A673 (cell line): ENCODE data around the gene NCAPD3. TPM values are rescaled to one million over a fixed set of nuclear protein-coding genes. Genes with fewer than 3 reads are reported as not detected.

ENCODE experiments used
- BruUV-seq: library from RNA; stranded (reverse); fragments of 400-500 nt; replicated peaks from 2 replicates; lab custom pipeline; 2021; lab: Mats Ljungman, UMichigan
- CTCF ChIA-PET: fragments of 300-600 bp; sonication (Branson Sonifier 250); formaldehyde crosslinking; loops from one replicate; lab custom pipeline; 2022; ENCODE audit warnings: antibody characterized with exemption; lab: Charles Lee
- POLR2A ChIA-PET: fragments of 300-600 bp; sonication (Branson Sonifier 250); formaldehyde crosslinking; loops from one replicate; lab custom pipeline; 2022; ENCODE audit warnings: antibody characterized with exemption; ENCODE audit not compliant: low non-redundant PET; lab: Charles Lee
- DNase-seq: peaks from one replicate; pipeline ENCODE4 v3.0.0-alpha.2; 2015; ENCODE audit warnings: low spot score
- H3K27ac ChIP-seq: fragments of 200-600 bp; sonication (generic); 2 replicates; pipeline ENCODE4 v1.5.1; 2016; ENCODE audit warnings: mixed run types, low read depth, mild to moderate bottlenecking, mixed read lengths, antibody characterized with exemption, low read length; ENCODE audit not compliant: poor library complexity, severe bottlenecking
- H3K27me3 ChIP-seq: fragments of 200-600 bp; sonication (generic); replicated peaks from 2 replicates; pipeline ENCODE4 v1.6.1; 2017; ENCODE audit warnings: mixed run types, low read depth, mild to moderate bottlenecking, mixed read lengths, antibody characterized with exemption, low read length; ENCODE audit not compliant: insufficient read depth, poor library complexity
- H3K36me3 ChIP-seq: fragments of 200-600 bp; sonication (generic); 2 replicates; pipeline ENCODE4 v1.6.1; 2016; ENCODE audit warnings: mixed run types, mild to moderate bottlenecking, mixed read lengths, antibody characterized with exemption, low read length; ENCODE audit not compliant: insufficient read depth, poor library complexity, severe bottlenecking
- H3K4me1 ChIP-seq: fragments of 200-600 bp; sonication (generic); 2 replicates; pipeline ENCODE4 v1.6.1; 2017; ENCODE audit warnings: mixed run types, mild to moderate bottlenecking, mixed read lengths, antibody characterized with exemption, low read length; ENCODE audit not compliant: insufficient read depth, poor library complexity, severe bottlenecking
- H3K4me3 ChIP-seq: fragments of 200-600 bp; sonication (generic); 2 replicates; pipeline ENCODE4 v1.5.1; 2016; ENCODE audit warnings: low read depth, mixed run types, mild to moderate bottlenecking, mixed read lengths, low read length; ENCODE audit not compliant: poor library complexity, severe bottlenecking
- H3K9me3 ChIP-seq: fragments of 200-600 bp; sonication (generic); 2 replicates; pipeline ENCODE4 v1.6.1; 2016; ENCODE audit warnings: mixed run types, low read depth, mild to moderate bottlenecking, mixed read lengths, antibody characterized with exemption, low read length; ENCODE audit not compliant: poor library complexity, severe bottlenecking
- EZH2 ChIP-seq: fragments of 200-600 bp; sonication (generic); IDR thresholded peaks from 2 replicates; pipeline ENCODE4 v1.6.1; 2017; ENCODE audit warnings: borderline replicate concordance, low read depth, mild to moderate bottlenecking, mixed read lengths, antibody characterized with exemption, low read length; ENCODE audit not compliant: poor library complexity, severe bottlenecking
- intact Hi-C: fragments of 100-400 bp; cut with micrococcal nuclease; formaldehyde crosslinking; loops from one replicate; pipeline ENCODE4 v1.10.0; 2022; ENCODE audit not compliant: unreplicated experiment
- total RNA-seq: library from RNA; stranded (reverse); gene quantifications from 2 replicates; pipeline ENCODE4 v1.2.3, GENCODE V29; 2021
- TF ChIP-seq, protein P1 (sequence below): fragments of 300-800, 200-600 bp; sonication (generic); conservative IDR thresholded peaks from 2 replicates; pipeline ENCODE4 v1.5.1; 2017; ENCODE audit warnings: low read depth, mild to moderate bottlenecking, antibody characterized with exemption, low read length, moderate library complexity, mixed read lengths

NCAPD3 gene
- total RNA-seq, 1 experiment from 2014 or later, result 127 TPM

DNA sequence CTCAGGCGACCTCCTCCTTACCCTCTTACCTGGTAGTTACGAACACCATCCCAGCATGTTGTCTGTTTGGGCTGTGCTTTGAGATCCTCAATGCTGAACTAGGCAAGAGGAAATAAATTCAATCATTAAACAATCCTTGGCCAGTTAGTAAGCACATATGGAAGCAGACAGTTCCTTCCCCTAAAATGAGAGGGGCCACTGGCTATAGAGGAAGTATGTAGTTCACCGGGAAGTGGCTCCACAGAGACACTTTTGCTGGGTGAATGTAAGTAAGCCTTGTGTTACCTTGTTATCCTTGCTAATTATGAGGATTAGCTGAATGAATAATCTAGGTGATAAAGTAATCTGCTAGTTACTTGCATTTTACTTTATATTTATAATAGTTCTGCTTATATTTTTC is 26.5 kb upstream of the NCAPD3 start:
- H3K4me3 ChIP-seq, result no peak overlapping the region
- ChIA-PET CTCF (no interaction called here), POLR2A (no interaction called here)
- H3K27ac ChIP-seq, result no peak overlapping the region
- no TSS peak for BruUV-seq
- peaks cover 10% of the 10 kb centered on the region for H3K4me1 ChIP-seq
- H3K36me3 ChIP-seq, result peaks cover 39% of the 10 kb centered on the region
- TF ChIP-seq, protein P1, sequence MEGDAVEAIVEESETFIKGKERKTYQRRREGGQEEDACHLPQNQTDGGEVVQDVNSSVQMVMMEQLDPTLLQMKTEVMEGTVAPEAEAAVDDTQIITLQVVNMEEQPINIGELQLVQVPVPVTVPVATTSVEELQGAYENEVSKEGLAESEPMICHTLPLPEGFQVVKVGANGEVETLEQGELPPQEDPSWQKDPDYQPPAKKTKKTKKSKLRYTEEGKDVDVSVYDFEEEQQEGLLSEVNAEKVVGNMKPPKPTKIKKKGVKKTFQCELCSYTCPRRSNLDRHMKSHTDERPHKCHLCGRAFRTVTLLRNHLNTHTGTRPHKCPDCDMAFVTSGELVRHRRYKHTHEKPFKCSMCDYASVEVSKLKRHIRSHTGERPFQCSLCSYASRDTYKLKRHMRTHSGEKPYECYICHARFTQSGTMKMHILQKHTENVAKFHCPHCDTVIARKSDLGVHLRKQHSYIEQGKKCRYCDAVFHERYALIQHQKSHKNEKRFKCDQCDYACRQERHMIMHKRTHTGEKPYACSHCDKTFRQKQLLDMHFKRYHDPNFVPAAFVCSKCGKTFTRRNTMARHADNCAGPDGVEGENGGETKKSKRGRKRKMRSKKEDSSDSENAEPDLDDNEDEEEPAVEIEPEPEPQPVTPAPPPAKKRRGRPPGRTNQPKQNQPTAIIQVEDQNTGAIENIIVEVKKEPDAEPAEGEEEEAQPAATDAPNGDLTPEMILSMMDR, result no peak
- TF ChIP-seq EZH2, result no peak
- H3K27me3 ChIP-seq, result no peaks in the 10 kb centered on the region
- DNase-seq, result no peak
- H3K9me3 ChIP-seq, result no peaks in the 10 kb centered on the region
- intact Hi-C loops, result no loop called here

GRCh38 chr11:134248910-134249480 is 25.2 kb upstream of the NCAPD3 start:
- POLR2A ChIA-PET, result no interaction called here
- H3K36me3 ChIP-seq, result peaks cover 48% of the 10 kb centered on the region
- intact Hi-C loops, result no loop called here
- peaks cover 6% of the 10 kb centered on the region for H3K4me1 ChIP-seq
- H3K27me3 ChIP-seq, result no peaks in the 10 kb centered on the region
- no peak overlapping the region for H3K27ac ChIP-seq
- BruUV-seq, result no TSS peak
- H3K9me3 ChIP-seq, result no peaks in the 10 kb centered on the region
- H3K4me3 ChIP-seq, result no peak overlapping the region
- TF ChIP-seq EZH2, result no peak
- TF ChIP-seq, protein P1, result no peak
- CTCF ChIA-PET, result no interaction called here
- DNase-seq, result no peak

DNA sequence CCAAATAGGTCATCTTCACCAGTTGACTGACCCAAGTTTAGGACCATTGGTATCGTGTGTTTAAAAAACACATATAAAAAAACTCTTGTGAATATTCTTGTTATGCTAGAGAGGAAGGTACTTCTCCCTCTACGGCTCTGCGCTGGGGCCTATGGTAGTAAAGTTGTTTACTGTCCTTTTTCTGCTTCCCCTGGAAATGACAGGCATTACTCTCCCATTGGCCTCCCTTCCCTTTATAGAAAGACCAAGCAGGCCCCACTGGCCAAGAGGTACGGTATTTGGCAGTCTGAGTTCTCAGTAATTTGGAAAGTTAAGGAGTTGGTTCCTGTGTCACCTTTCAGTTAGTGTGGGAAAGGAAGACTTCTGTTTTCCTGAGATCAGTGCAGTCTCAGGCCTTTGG is 22.9 kb upstream of the NCAPD3 start:
- BruUV-seq, result no TSS peak
- H3K36me3 ChIP-seq, result peaks cover 57% of the 10 kb centered on the region
- POLR2A ChIA-PET, result no interaction called here

More for the DNA sequence above, 22.9 kb upstream of the NCAPD3 start:
- intact Hi-C loops, result no loop called here
- Histone ChIP-seq H3K4me1 (no peaks in the 10 kb centered on the region), H3K9me3 (no peaks in the 10 kb centered on the region), H3K27ac (no peak overlapping the region), H3K27me3 (no peaks in the 10 kb centered on the region), H3K4me3 (no peak overlapping the region)
- CTCF ChIA-PET, result no interaction called here
- no peak for DNase-seq
- no peak for TF ChIP-seq EZH2
- TF ChIP-seq, protein P1, result no peak
